Prostate gland (tissue), 2 donors: ENCODE measurements around the gene ST6GALNAC3.

Source experiments
- CTCF ChIP-seq, 4 experiments: fragments of 200-600 bp in 2 of 4; fragments of 450-650 bp in 2 of 4; sonication (generic) in 2 of 4; IDR thresholded peaks; 1 replicate in 3 of 4; 2 replicates in 1 of 4; pipeline ENCODE4 v1.5.1; 2016 to 2019; ENCODE audit warnings: antibody characterized with exemption in 4 of 4, mild to moderate bottlenecking in 2 of 4, moderate library complexity in 2 of 4
- POLR2A ChIP-seq: fragments of 450-650 bp; IDR thresholded peaks from one replicate; pipeline ENCODE4 v1.6.1; 2016; ENCODE audit warnings: antibody characterized with exemption, mild to moderate bottlenecking
- POLR2AphosphoS5 ChIP-seq: sonication (generic); formaldehyde crosslinking; IDR thresholded peaks from one replicate; pipeline ENCODE4 v1.6.1; 2017; ENCODE audit warnings: antibody characterized with exemption

DNA sequence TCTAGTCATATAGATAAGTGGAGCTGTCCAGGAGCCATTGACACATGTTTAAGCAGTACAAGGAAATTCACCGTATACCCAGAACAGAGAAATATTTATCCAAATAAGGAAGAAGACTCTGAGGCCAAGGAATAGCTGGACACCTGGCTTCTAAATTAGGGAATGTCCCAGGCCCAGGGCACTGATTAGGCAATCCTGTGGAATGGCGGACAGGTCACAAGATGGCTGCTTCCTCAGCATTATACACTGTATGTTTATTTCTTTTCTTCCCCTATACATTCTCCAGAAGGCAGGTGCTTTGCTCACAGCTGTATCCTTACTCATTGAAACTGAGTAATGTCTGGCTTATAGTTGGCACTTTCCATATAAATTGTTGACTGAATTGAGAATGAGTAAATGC is 59.4 kb downstream of the ST6GALNAC3 start:
- TF ChIP-seq POLR2AphosphoS5 (no peak), CTCF (IDR thresholded peaks at IDR 0.05) (no peak), POLR2A (no peak)
